BJ (cell line): Measurements from ENCODE around the gene BTG2. TPM values are rescaled to one million over a fixed set of nuclear protein-coding genes. Genes with fewer than 3 reads are reported as not detected.

Experiments
- CTCF ChIA-PET: fragments of 350-600 bp; formaldehyde crosslinking; extraction: SDS; loops from one replicate; lab custom pipeline; 2021; ENCODE audit warnings: antibody characterized with exemption, inconsistent platforms; lab: Yijun Ruan, JAX
- POLR2A ChIA-PET: fragments of 300-600 bp; sonication (Branson Sonifier 250); formaldehyde crosslinking; extraction: SDS; loops from one replicate; lab custom pipeline; 2021; ENCODE audit warnings: antibody characterized with exemption; lab: Charles Lee
- DNase-seq: peaks from one replicate; pipeline ENCODE4 v3.0.0-alpha.2; 2011; ENCODE audit warnings: low read depth
- H3K27me3 ChIP-seq: 2 replicates; pipeline ENCODE4 v1.6.0; 2011; ENCODE audit warnings: low read length; ENCODE audit not compliant: control insufficient read depth, insufficient read depth
- H3K36me3 ChIP-seq: 2 replicates; pipeline ENCODE4 v1.5.1; 2011; ENCODE audit warnings: low read length; ENCODE audit not compliant: control insufficient read depth, insufficient read depth
- H3K4me3 ChIP-seq: 2 replicates; pipeline ENCODE4 v1.5.1; 2011; ENCODE audit warnings: low read depth, mild to moderate bottlenecking, control low read depth, low read length
- polyA plus RNA-seq: library from polyadenylated mRNA; depleted of rRNA; stranded (reverse); fragments of >200 nt; gene quantifications from 2 replicates; pipeline ENCODE4 v1.2.3, GENCODE V29; 2011
- TF ChIP-seq, protein P1 (sequence below): IDR thresholded peaks from 2 replicates; pipeline ENCODE4 v1.5.1; 2011; ENCODE audit warnings: low read depth, mild to moderate bottlenecking, control low read depth, inconsistent platforms, low read length, moderate library complexity; ENCODE audit not compliant: insufficient read depth

Gene BTG2
- polyA plus RNA-seq, 1 experiment: 22.8 TPM

DNA sequence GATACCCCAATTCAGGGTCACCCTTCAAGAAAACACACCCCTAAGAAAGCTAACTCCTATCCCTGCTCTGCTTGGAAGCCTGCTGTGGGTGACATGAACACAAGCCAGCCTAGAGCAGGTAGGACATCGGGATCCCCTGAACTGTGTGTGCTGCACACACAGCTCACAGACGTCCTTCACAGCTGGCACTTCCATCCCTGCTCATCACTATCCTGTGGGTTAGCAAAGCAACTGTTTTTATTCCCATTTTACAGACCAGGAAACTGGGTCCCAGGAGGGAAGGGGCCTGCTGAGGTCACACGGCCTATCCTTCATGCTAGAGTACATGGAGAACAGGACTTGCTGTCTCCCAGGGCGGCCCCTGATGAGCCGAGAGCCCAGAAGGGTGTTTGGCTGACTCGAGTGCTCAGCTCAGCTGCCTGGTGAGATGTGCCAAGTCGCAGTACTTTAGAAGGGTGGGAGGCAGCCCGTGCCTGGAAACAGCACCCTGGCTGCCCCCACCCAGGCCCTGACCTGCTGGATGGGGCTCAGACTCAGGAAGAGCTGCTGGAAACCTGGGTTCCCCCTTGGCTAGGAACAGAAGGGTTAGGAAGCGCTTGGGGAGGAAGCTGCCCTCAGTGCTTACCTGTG, 28.3 kb upstream of the BTG2 start:
- POLR2A ChIA-PET: no interaction called here
- no peak overlapping the region for H3K4me3 ChIP-seq
- H3K27me3 ChIP-seq: no peaks in the 10 kb centered on the region
- H3K36me3 ChIP-seq: no peaks in the 10 kb centered on the region
- no peak for DNase-seq
- CTCF ChIA-PET: interaction anchor here (1.2 to 20.3 kb wide), 6 partner anchors 8 to 211 kb away, joined by 3 to 484 read pairs (median 10); no protein-coding TSS in a partner anchor
- TF ChIP-seq, protein P1, sequence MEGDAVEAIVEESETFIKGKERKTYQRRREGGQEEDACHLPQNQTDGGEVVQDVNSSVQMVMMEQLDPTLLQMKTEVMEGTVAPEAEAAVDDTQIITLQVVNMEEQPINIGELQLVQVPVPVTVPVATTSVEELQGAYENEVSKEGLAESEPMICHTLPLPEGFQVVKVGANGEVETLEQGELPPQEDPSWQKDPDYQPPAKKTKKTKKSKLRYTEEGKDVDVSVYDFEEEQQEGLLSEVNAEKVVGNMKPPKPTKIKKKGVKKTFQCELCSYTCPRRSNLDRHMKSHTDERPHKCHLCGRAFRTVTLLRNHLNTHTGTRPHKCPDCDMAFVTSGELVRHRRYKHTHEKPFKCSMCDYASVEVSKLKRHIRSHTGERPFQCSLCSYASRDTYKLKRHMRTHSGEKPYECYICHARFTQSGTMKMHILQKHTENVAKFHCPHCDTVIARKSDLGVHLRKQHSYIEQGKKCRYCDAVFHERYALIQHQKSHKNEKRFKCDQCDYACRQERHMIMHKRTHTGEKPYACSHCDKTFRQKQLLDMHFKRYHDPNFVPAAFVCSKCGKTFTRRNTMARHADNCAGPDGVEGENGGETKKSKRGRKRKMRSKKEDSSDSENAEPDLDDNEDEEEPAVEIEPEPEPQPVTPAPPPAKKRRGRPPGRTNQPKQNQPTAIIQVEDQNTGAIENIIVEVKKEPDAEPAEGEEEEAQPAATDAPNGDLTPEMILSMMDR: no peak

GRCh38 chr1:203278082-203278884, 27.0 kb upstream of the BTG2 start:
- peak; percentile 57 for DNase-seq
- CTCF ChIA-PET: interaction anchor here (1.1 to 20.3 kb wide), 9 partner anchors 10 to 210 kb away, joined by 3 to 484 read pairs (median 4); no protein-coding TSS in a partner anchor
- TF ChIP-seq, protein P1: no peak
- Histone ChIP-seq H3K36me3 (no peaks in the 10 kb centered on the region), H3K27me3 (no peaks in the 10 kb centered on the region), H3K4me3 (peak overlapping the region; percentile 9)
- POLR2A ChIA-PET: no interaction called here

- ChIA-PET POLR2A (no interaction called here), CTCF (interaction anchor here (1.0 to 20.3 kb wide), 8 partner anchors 10 to 209 kb away, joined by 3 to 484 read pairs (median 6); no protein-coding TSS in a partner anchor)
Observed at GRCh38 chr1:203278885-203279406, 26.4 kb upstream of the BTG2 start.

GRCh38 chr1:203280061-203280460, 25.3 kb upstream of the BTG2 start:
- H3K36me3 ChIP-seq: no peaks in the 10 kb centered on the region
- DNase-seq: no peak
- H3K27me3 ChIP-seq: no peaks in the 10 kb centered on the region; the same call in 1 of the 2 replicates
- H3K4me3 ChIP-seq: no peak overlapping the region
- POLR2A ChIA-PET: no interaction called here
- TF ChIP-seq, protein P1: no peak
- CTCF ChIA-PET: interaction anchor here (1.0 to 20.3 kb wide), 7 partner anchors 8 to 60 kb away, joined by 3 to 484 read pairs (median 7); no protein-coding TSS in a partner anchor

More at GRCh38 chr1:203278885-203279406, 26.4 kb upstream of the BTG2 start:
- TF ChIP-seq, protein P1: no peak
- Histone ChIP-seq H3K4me3 (no peak overlapping the region), H3K36me3 (no peaks in the 10 kb centered on the region), H3K27me3 (no peaks in the 10 kb centered on the region)
- DNase-seq: no peak
